GM23338 (cell line): ENCODE measurements around the gene C11orf91.

Experiments
- CREB1 ChIP-seq: fragments of 250-450 bp; sonication (Bioruptor Pico); IDR thresholded peaks from 2 replicates; pipeline ENCODE4 v1.5.0; 2020; ENCODE audit warnings: low read depth, mild to moderate bottlenecking, moderate library complexity
- ETS1 ChIP-seq: IDR thresholded peaks from 2 replicates; pipeline ENCODE4 v1.6.1; 2016; ENCODE audit warnings: antibody characterized with exemption
- EZH2 ChIP-seq: fragments of 200-600 bp; sonication (generic); IDR thresholded peaks from one replicate; pipeline ENCODE4 v1.8.0; 2017; ENCODE audit warnings: antibody characterized with exemption, mild to moderate bottlenecking, low read depth; ENCODE audit not compliant: unreplicated experiment
- EZH2phosphoT487 ChIP-seq: fragments of 200-600 bp; sonication (generic); IDR thresholded peaks from one replicate; pipeline ENCODE4 v1.8.1; 2018; ENCODE audit warnings: antibody characterized with exemption; ENCODE audit not compliant: unreplicated experiment
- POLR2AphosphoS5 ChIP-seq: IDR thresholded peaks from 2 replicates; pipeline ENCODE4 v1.6.1; 2016; ENCODE audit warnings: antibody characterized with exemption, low read depth
- TF ChIP-seq, protein P1 (sequence below), 2 experiments: fragments of 200-600 bp in 1 of 2; sonication (generic) in 1 of 2; conservative IDR thresholded peaks; 2 replicates each; pipeline versions ENCODE4 v1.5.1 to v1.6.1; 2016 to 2017; ENCODE audit warnings: antibody characterized with exemption in 2 of 2, low read depth in 2 of 2, mild to moderate bottlenecking in 2 of 2, moderate library complexity in 1 of 2
- TF ChIP-seq, protein P2 (sequence below): IDR thresholded peaks from one replicate; pipeline ENCODE4 v1.6.1; 2018; ENCODE audit warnings: antibody characterized with exemption; ENCODE audit not compliant: unreplicated experiment

GRCh38 chr11:33682019-33682418 lies 18.6 kb downstream of the C11orf91 start:
- TF ChIP-seq, protein P1, sequence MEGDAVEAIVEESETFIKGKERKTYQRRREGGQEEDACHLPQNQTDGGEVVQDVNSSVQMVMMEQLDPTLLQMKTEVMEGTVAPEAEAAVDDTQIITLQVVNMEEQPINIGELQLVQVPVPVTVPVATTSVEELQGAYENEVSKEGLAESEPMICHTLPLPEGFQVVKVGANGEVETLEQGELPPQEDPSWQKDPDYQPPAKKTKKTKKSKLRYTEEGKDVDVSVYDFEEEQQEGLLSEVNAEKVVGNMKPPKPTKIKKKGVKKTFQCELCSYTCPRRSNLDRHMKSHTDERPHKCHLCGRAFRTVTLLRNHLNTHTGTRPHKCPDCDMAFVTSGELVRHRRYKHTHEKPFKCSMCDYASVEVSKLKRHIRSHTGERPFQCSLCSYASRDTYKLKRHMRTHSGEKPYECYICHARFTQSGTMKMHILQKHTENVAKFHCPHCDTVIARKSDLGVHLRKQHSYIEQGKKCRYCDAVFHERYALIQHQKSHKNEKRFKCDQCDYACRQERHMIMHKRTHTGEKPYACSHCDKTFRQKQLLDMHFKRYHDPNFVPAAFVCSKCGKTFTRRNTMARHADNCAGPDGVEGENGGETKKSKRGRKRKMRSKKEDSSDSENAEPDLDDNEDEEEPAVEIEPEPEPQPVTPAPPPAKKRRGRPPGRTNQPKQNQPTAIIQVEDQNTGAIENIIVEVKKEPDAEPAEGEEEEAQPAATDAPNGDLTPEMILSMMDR (conservative IDR thresholded peaks at IDR 0.05; ENCODE audit: low read depth in 2 of 2) = no peak
- TF ChIP-seq EZH2 (no peak), CREB1 (CRISPR knock-in tag) (no peak), ETS1 (no peak), POLR2AphosphoS5 (no peak), EZH2phosphoT487 (no peak)
- TF ChIP-seq, protein P2, sequence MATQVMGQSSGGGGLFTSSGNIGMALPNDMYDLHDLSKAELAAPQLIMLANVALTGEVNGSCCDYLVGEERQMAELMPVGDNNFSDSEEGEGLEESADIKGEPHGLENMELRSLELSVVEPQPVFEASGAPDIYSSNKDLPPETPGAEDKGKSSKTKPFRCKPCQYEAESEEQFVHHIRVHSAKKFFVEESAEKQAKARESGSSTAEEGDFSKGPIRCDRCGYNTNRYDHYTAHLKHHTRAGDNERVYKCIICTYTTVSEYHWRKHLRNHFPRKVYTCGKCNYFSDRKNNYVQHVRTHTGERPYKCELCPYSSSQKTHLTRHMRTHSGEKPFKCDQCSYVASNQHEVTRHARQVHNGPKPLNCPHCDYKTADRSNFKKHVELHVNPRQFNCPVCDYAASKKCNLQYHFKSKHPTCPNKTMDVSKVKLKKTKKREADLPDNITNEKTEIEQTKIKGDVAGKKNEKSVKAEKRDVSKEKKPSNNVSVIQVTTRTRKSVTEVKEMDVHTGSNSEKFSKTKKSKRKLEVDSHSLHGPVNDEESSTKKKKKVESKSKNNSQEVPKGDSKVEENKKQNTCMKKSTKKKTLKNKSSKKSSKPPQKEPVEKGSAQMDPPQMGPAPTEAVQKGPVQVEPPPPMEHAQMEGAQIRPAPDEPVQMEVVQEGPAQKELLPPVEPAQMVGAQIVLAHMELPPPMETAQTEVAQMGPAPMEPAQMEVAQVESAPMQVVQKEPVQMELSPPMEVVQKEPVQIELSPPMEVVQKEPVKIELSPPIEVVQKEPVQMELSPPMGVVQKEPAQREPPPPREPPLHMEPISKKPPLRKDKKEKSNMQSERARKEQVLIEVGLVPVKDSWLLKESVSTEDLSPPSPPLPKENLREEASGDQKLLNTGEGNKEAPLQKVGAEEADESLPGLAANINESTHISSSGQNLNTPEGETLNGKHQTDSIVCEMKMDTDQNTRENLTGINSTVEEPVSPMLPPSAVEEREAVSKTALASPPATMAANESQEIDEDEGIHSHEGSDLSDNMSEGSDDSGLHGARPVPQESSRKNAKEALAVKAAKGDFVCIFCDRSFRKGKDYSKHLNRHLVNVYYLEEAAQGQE = no peak
